ENCODE data around the gene PLIN3. TPM values are rescaled to one million over a fixed set of nuclear protein-coding genes. Genes with fewer than 3 reads are reported as not detected.
A peak's percentile ranks its signal among the peaks of the same experiment; 100 is the strongest.

Gene PLIN3
- total and polyA plus RNA-seq, 2 of the 4 experiments (the other 2 are of a cell fraction) = 147 to 246 TPM

DNA sequence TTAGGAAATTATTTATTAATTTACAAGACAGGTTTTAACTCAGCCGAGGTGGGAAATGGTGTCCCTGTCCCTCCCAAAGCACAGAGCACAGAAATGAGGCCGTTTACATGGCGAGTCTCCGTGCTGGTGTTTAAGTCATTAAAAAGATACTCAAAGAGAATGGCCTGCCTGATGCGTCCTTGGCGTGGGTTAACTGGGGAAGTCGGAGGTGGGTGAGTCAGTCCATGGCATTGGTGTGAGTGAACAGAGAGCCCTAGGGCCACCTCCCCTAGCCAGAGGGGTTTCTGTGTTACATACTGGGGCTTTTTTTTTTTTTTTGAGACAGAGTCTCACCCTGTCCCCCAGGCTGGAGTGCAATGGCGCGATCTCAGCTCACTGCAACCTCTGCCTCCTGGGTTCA, 72.1 kb downstream of the PLIN3 start:
- H3K9ac ChIP-seq (ENCODE audit: low read depth, low read length) = no peak overlapping the region
- ATAC-seq (ENCODE audit: low read depth) (no peak), DNase-seq (peak; percentile 22)
- in situ Hi-C loops (cut with MboI; ENCODE audit: low sequenced_read_pairs) (no loop called here), intact Hi-C loops (cut with micrococcal nuclease) (no loop called here), dilution Hi-C loops (cut with HindIII; ENCODE audit: low sequenced_read_pairs, unreplicated experiment) (no loop called here)
- no peak overlapping the region for H4K5ac ChIP-seq (ENCODE audit: low read depth, low read length)
- no peaks in the 10 kb centered on the region for H3K9me3 ChIP-seq (ENCODE audit: control insufficient read depth, insufficient read depth, low read length)
- no peak overlapping the region for H3K23ac ChIP-seq (ENCODE audit: low read depth, low read length)
- no peak for TF ChIP-seq BHLHE40 (IDR thresholded peaks at IDR 0.05; ENCODE audit: low read depth, low read length)
- no peak for TF ChIP-seq CEBPB (IDR thresholded peaks at IDR 0.05; ENCODE audit: low read depth, low read length)
- TF ChIP-seq RAD21 (IDR thresholded peaks at IDR 0.05; ENCODE audit: low read length) = no peak
- TF ChIP-seq MAZ (IDR thresholded peaks at IDR 0.05; ENCODE audit: borderline replicate concordance, low read depth, low read length) = no peak
- TF ChIP-seq MXI1 (IDR thresholded peaks at IDR 0.05; ENCODE audit: borderline replicate concordance, low read depth, low read length) = no peak
- no peak for TF ChIP-seq SMC3 (IDR thresholded peaks at IDR 0.05; ENCODE audit: low read depth, low read length)
- no peak for TF ChIP-seq MAFK (IDR thresholded peaks at IDR 0.05; ENCODE audit: low read depth, low read length)
- TF ChIP-seq, protein P1, sequence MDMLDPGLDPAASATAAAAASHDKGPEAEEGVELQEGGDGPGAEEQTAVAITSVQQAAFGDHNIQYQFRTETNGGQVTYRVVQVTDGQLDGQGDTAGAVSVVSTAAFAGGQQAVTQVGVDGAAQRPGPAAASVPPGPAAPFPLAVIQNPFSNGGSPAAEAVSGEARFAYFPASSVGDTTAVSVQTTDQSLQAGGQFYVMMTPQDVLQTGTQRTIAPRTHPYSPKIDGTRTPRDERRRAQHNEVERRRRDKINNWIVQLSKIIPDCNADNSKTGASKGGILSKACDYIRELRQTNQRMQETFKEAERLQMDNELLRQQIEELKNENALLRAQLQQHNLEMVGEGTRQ (IDR thresholded peaks at IDR 0.05; ENCODE audit: low read depth, low read length) = no peak
- TF ChIP-seq RFX5 (IDR thresholded peaks at IDR 0.05; ENCODE audit: low read depth, low read length) = no peak
- TF ChIP-seq, protein P2, sequence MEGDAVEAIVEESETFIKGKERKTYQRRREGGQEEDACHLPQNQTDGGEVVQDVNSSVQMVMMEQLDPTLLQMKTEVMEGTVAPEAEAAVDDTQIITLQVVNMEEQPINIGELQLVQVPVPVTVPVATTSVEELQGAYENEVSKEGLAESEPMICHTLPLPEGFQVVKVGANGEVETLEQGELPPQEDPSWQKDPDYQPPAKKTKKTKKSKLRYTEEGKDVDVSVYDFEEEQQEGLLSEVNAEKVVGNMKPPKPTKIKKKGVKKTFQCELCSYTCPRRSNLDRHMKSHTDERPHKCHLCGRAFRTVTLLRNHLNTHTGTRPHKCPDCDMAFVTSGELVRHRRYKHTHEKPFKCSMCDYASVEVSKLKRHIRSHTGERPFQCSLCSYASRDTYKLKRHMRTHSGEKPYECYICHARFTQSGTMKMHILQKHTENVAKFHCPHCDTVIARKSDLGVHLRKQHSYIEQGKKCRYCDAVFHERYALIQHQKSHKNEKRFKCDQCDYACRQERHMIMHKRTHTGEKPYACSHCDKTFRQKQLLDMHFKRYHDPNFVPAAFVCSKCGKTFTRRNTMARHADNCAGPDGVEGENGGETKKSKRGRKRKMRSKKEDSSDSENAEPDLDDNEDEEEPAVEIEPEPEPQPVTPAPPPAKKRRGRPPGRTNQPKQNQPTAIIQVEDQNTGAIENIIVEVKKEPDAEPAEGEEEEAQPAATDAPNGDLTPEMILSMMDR (conservative IDR thresholded peaks at IDR 0.05; ENCODE audit: low read depth, low read length) = no peak
- no peak for TF ChIP-seq FOS (IDR thresholded peaks at IDR 0.05; ENCODE audit: low read depth, low read length)
- TF ChIP-seq POLR2A (IDR thresholded peaks at IDR 0.05; ENCODE audit: low read depth, low read length) = no peak
- TF ChIP-seq, protein P3, sequence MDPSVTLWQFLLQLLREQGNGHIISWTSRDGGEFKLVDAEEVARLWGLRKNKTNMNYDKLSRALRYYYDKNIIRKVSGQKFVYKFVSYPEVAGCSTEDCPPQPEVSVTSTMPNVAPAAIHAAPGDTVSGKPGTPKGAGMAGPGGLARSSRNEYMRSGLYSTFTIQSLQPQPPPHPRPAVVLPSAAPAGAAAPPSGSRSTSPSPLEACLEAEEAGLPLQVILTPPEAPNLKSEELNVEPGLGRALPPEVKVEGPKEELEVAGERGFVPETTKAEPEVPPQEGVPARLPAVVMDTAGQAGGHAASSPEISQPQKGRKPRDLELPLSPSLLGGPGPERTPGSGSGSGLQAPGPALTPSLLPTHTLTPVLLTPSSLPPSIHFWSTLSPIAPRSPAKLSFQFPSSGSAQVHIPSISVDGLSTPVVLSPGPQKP (IDR thresholded peaks at IDR 0.05; ENCODE audit: borderline replicate concordance, low read depth, low read length) = no peak
- TF ChIP-seq NFE2L2 (IDR thresholded peaks at IDR 0.05; ENCODE audit: low read depth, low read length) = no peak
- TF ChIP-seq CHD1 (IDR thresholded peaks at IDR 0.05; ENCODE audit: low read depth, low read length) = no peak
- no peak for TF ChIP-seq RCOR1 (IDR thresholded peaks at IDR 0.05; ENCODE audit: insufficient replicate concordance, low read length)
- H3K27ac ChIP-seq (ENCODE audit: insufficient read depth, low read length) = no peak overlapping the region
- H3K4me2 ChIP-seq (ENCODE audit: low read depth, low read length) = no peak overlapping the region
- H2AFZ ChIP-seq (replicated peaks; ENCODE audit: low read length, poor library complexity) = no peak overlapping the region
- H3K18ac ChIP-seq (ENCODE audit: low read depth, low read length) = no peak overlapping the region
- no TSS peak for BruUV-seq (replicated peaks)
- H3K36me3 ChIP-seq (ENCODE audit: control insufficient read depth, insufficient read depth, low read length) = peaks cover 24% of the 10 kb centered on the region
- no peaks in the 10 kb centered on the region for H3K27me3 ChIP-seq (ENCODE audit: control insufficient read depth, insufficient read depth, low read length)
- H4K8ac ChIP-seq (ENCODE audit: low read depth in 2 of 2, low read length in 2 of 2) = no peak overlapping the region
- H3K4ac ChIP-seq (ENCODE audit: low read depth, low read length) = no peak overlapping the region
- no peak overlapping the region for H2BK5ac ChIP-seq (ENCODE audit: low read depth, low read length, poor library complexity, severe bottlenecking)
- H2AK9ac ChIP-seq (replicated peaks; ENCODE audit: low read depth, low read length, poor library complexity) = no peak overlapping the region
- peaks cover 15 to 52% of the 10 kb centered on the region in 2 experiments; a peak in 3 of 4 replicates for H3K79me1 ChIP-seq (ENCODE audit: low read depth in 1 of 2, low read length in 2 of 2)
- no peak overlapping the region for H2BK20ac ChIP-seq (ENCODE audit: low read depth, low read length)
- no peak overlapping the region for H3K56ac ChIP-seq (ENCODE audit: extremely low read depth, insufficient read depth, low read length)
- no peak overlapping the region for H2BK120ac ChIP-seq (ENCODE audit: low read depth, low read length)
- H3K4me1 ChIP-seq (ENCODE audit: control insufficient read depth, insufficient read depth, low read length) = peaks cover 5% of the 10 kb centered on the region; the same call in 1 of the 2 replicates
- no peak overlapping the region for H4K91ac ChIP-seq (ENCODE audit: insufficient read depth, low read depth, low read length)
- H4K20me1 ChIP-seq (ENCODE audit: insufficient read depth, low read length) = peaks cover 6% of the 10 kb centered on the region
- ChIA-PET CTCF (no interaction called here), POLR2A (ENCODE audit: unreplicated experiment) (no interaction called here)
- 100% methylated on average over 3 of the region's 9 CpGs; no CpG with 5 or more reads in 1 of the 2 experiments for WGBS, 2 experiments (ENCODE audit: extremely low coverage in 2 of 2, insufficient read length in 1 of 2)
- H3K4me3 ChIP-seq (ENCODE audit: insufficient read depth, low read depth, low read length) = no peak overlapping the region
- no peak overlapping the region for H2AK5ac ChIP-seq (ENCODE audit: low read depth, low read length)
- H2BK15ac ChIP-seq (ENCODE audit: low read depth, low read length) = no peak overlapping the region
- no peak overlapping the region for H3K14ac ChIP-seq (replicated peaks; ENCODE audit: low read depth, low read length)
- H3K9me1 ChIP-seq (ENCODE audit: insufficient read depth, low read length) = 0 out of 2 replicates have a peak, but pooled peaks cover 3% of the 10 kb centered on the region

Measured in IMR-90 (cell line).